BE2C (cell line): ENCODE results near the gene F5.

Source experiments
- DNase-seq: peaks from one replicate; pipeline ENCODE4 v3.0.0-alpha.2; 2020
- H3K27me3 ChIP-seq: fragments of 250-450 bp; sonication (Bioruptor Pico); 2 replicates; pipeline ENCODE4 v1.5.1; 2020; ENCODE audit warnings: mild to moderate bottlenecking
- H3K36me3 ChIP-seq: fragments of 250-450 bp; sonication (Bioruptor Pico); 2 replicates; pipeline ENCODE4 v1.5.1; 2020; ENCODE audit warnings: mild to moderate bottlenecking
- H3K4me1 ChIP-seq: fragments of 250-450 bp; sonication (Bioruptor Pico); 2 replicates; pipeline ENCODE4 v1.5.1; 2020
- H3K4me3 ChIP-seq: 2 replicates; pipeline ENCODE4 v1.5.1; 2011; ENCODE audit warnings: low read depth, low read length
- H3K9me3 ChIP-seq: fragments of 250-450 bp; sonication (Bioruptor Pico); 2 replicates; pipeline ENCODE4 v1.5.1; 2020
- TF ChIP-seq, protein P1 (sequence below): IDR thresholded peaks from 2 replicates; pipeline ENCODE4 v1.5.1; 2012; ENCODE audit warnings: mild to moderate bottlenecking, low read depth, low read length

Gene F5

GRCh38 chr1:169484683-169485430 is 101.4 kb downstream of the F5 start:
- peak; percentile 32 for DNase-seq

GRCh38 chr1:169484101-169484500 is 102.2 kb downstream of the F5 start:
- H3K27me3 ChIP-seq: no peaks in the 10 kb centered on the region
- H3K4me1 ChIP-seq: no peaks in the 10 kb centered on the region
- peak overlapping the region; percentile 80 for H3K4me3 ChIP-seq
- no peaks in the 10 kb centered on the region for H3K9me3 ChIP-seq
- no peaks in the 10 kb centered on the region for H3K36me3 ChIP-seq
- no peak for DNase-seq
- TF ChIP-seq, protein P1, sequence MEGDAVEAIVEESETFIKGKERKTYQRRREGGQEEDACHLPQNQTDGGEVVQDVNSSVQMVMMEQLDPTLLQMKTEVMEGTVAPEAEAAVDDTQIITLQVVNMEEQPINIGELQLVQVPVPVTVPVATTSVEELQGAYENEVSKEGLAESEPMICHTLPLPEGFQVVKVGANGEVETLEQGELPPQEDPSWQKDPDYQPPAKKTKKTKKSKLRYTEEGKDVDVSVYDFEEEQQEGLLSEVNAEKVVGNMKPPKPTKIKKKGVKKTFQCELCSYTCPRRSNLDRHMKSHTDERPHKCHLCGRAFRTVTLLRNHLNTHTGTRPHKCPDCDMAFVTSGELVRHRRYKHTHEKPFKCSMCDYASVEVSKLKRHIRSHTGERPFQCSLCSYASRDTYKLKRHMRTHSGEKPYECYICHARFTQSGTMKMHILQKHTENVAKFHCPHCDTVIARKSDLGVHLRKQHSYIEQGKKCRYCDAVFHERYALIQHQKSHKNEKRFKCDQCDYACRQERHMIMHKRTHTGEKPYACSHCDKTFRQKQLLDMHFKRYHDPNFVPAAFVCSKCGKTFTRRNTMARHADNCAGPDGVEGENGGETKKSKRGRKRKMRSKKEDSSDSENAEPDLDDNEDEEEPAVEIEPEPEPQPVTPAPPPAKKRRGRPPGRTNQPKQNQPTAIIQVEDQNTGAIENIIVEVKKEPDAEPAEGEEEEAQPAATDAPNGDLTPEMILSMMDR: no peak

More at GRCh38 chr1:169484683-169485430, 101.4 kb downstream of the F5 start:
- no peaks in the 10 kb centered on the region for H3K36me3 ChIP-seq
- TF ChIP-seq, protein P1: no peak
- H3K4me3 ChIP-seq: peak overlapping the region; percentile 80
- no peaks in the 10 kb centered on the region for H3K9me3 ChIP-seq
- H3K4me1 ChIP-seq: no peaks in the 10 kb centered on the region
- no peaks in the 10 kb centered on the region for H3K27me3 ChIP-seq

DNA sequence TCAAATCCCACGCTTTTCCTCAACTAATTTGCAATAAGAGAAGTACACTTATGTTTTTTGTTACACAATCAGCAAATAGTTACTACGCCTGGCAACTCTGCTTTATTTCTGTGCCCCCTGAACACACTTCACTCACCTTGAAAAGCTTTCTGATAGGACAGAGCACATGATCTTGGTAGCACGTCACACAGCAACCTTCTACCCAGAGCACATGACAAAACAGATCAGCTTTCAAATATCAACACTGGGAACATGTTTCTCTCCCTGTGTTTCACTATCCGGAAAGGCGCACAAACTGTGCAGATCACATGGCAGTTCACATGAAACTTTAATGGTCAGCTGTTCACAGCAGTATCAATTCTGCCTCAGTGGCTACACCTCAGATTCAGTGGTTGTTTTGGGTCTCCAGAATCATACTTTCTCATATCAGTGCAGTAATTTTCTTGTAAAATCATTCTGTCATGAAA is 102.7 kb downstream of the F5 start:
- TF ChIP-seq, protein P1: no peak
- no peaks in the 10 kb centered on the region for H3K9me3 ChIP-seq
- no peaks in the 10 kb centered on the region for H3K4me1 ChIP-seq
- no peaks in the 10 kb centered on the region for H3K36me3 ChIP-seq
- no peak for DNase-seq
- peak overlapping the region; percentile 80 for H3K4me3 ChIP-seq
- H3K27me3 ChIP-seq: no peaks in the 10 kb centered on the region

GRCh38 chr1:169479363-169480066 is 106.8 kb downstream of the F5 start:
- Histone ChIP-seq H3K9me3 (no peaks in the 10 kb centered on the region), H3K4me1 (no peaks in the 10 kb centered on the region; the same call in 1 of the 2 replicates), H3K4me3 (no peak overlapping the region), H3K27me3 (no peaks in the 10 kb centered on the region), H3K36me3 (peaks cover 10% of the 10 kb centered on the region)
- no peak for DNase-seq
- TF ChIP-seq, protein P1: no peak

GRCh38 chr1:169478094-169478672 is 108.1 kb downstream of the F5 start:
- no peaks in the 10 kb centered on the region for H3K9me3 ChIP-seq
- no peak for DNase-seq
- TF ChIP-seq, protein P1: no peak
- H3K36me3 ChIP-seq: peaks cover 10% of the 10 kb centered on the region
- no peaks in the 10 kb centered on the region for H3K27me3 ChIP-seq
- no peak overlapping the region for H3K4me3 ChIP-seq
- no peaks in the 10 kb centered on the region; the same call in 1 of the 2 replicates for H3K4me1 ChIP-seq
